Testis (tissue), 3 donors: ENCODE measurements around the gene ABHD6. TPM values are rescaled to one million over a fixed set of nuclear protein-coding genes. Genes with fewer than 3 reads are reported as not detected.

Experiments
- DNase-seq: peaks from one replicate; pipeline ENCODE4 v3.0.0-alpha.2; 2019
- H3K27ac ChIP-seq, 2 donors: fragments of 200-600 bp; sonication (generic); one replicate each; pipeline ENCODE4 v1.5.1; 2019
- H3K27me3 ChIP-seq: fragments of 200-600 bp; sonication (generic); one replicate; pipeline ENCODE4 v1.5.1; 2019
- H3K36me3 ChIP-seq: fragments of 200-600 bp; sonication (generic); one replicate; pipeline ENCODE4 v1.5.1; 2017; ENCODE audit warnings: low read depth; ENCODE audit errors: missing control alignments
- H3K4me1 ChIP-seq: fragments of 200-600 bp; sonication (generic); one replicate; pipeline ENCODE4 v1.5.1; 2019
- H3K4me3 ChIP-seq, 2 donors: fragments of 200-600 bp; sonication (generic); one replicate each; pipeline ENCODE4 v1.5.1; 2017 to 2019
- H3K9me3 ChIP-seq: fragments of 200-600 bp; sonication (generic); one replicate; pipeline ENCODE4 v1.5.1; 2017
- CTCF ChIP-seq, 3 experiments: fragments of 450-650 bp in 2 of 3; fragments of 200-600 bp in 1 of 3; sonication (generic) in 1 of 3; IDR thresholded peaks; one replicate each; pipeline ENCODE4 v1.5.1; 2016 to 2019; ENCODE audit warnings: antibody characterized with exemption in 3 of 3, mild to moderate bottlenecking in 2 of 3, moderate library complexity in 1 of 3
- POLR2A ChIP-seq: fragments of 450-650 bp; IDR thresholded peaks from one replicate; pipeline ENCODE4 v1.6.1; 2017; ENCODE audit warnings: antibody characterized with exemption, mild to moderate bottlenecking, moderate library complexity
- WGBS, 2 donors: methylation state at CpG; one replicate each; pipeline ENCODE4 v1.1.5; 2018; 5-methylcytosine and 5-hydroxymethylcytosine counted together
- intact Hi-C: fragments of 100-400 bp; cut with DNase I; formaldehyde crosslinking; loops from one replicate; pipeline ENCODE4 v1.15.1; 2023; ENCODE audit warnings: low total_unique reads
- polyA plus RNA-seq: library from polyadenylated mRNA; stranded (reverse); fragments of 350-450 nt; fragmentation: Illumina TruSeq; extraction: RNeasy Lipid Tissue Mini Kit (QIAGEN cat#74804); gene quantifications from one replicate; pipeline ENCODE4 v1.2.3, GENCODE V29; 2014; ENCODE audit warnings: low read depth, low replicate concordance; ENCODE audit not compliant: insufficient read depth
- total RNA-seq, 2 donors: library from RNA; depleted of rRNA; stranded (reverse); fragments of >200 nt; gene quantifications; one replicate each; pipeline ENCODE4 v1.2.3, GENCODE V29; 2016

ABHD6 gene
- total and polyA plus RNA-seq, 3 donors from 2014 or later, result 11.7 to 17.8 (median 12.1) TPM

GRCh38 chr3:58332575-58333188, 95.1 kb downstream of the ABHD6 start, which contains the start of gene PXK:
TSS of gene PXK (plus strand) at chr3:58332892. CDS start at chr3:58332989, 97 bp downstream.
- 0% methylated on average over 1 to 60 of the region's 79 CpGs for WGBS, 2 donors
- Histone ChIP-seq H3K27ac (peak within 1 kb of the TSS; percentile 2 to 63), H3K4me3 (peak within 1 kb of the TSS; percentile 69 to 93), H3K27me3 (no peaks in the 10 kb centered on the region), H3K9me3 (no peaks in the 10 kb centered on the region), H3K36me3 (no peaks in the 10 kb centered on the region), H3K4me1 (peaks cover 10% of the 10 kb centered on the region)
- TF ChIP-seq CTCF (IDR thresholded peaks at IDR 0.05), result peak in 1 of 3 experiments; percentile 35
- no peak for TF ChIP-seq POLR2A
- intact Hi-C loops, result loop anchor here (5.0 kb wide), 1 partner anchor 160 kb away; the partner anchor contains the start of gene KCTD6
- peak; percentile 90 for DNase-seq

GRCh38 chr3:58333206-58334012, 95.8 kb downstream of the ABHD6 start:
- 0 to 2% methylated on average over 13 to 28 of the region's 37 CpGs for WGBS, 2 donors
- Histone ChIP-seq H3K27ac (peak overlapping the region; percentile 2 to 63), H3K9me3 (no peaks in the 10 kb centered on the region), H3K36me3 (no peaks in the 10 kb centered on the region), H3K4me1 (peaks cover 10% of the 10 kb centered on the region), H3K4me3 (peak overlapping the region; percentile 69 to 93), H3K27me3 (no peaks in the 10 kb centered on the region)
- DNase-seq, result peak; percentile 61
- intact Hi-C loops, result loop anchor here (5.0 kb wide), 1 partner anchor 159 kb away; the partner anchor contains the start of gene KCTD6
- no peak for TF ChIP-seq POLR2A
- no peak for TF ChIP-seq CTCF (IDR thresholded peaks at IDR 0.05)

GRCh38 chr3:58334013-58334321, 96.4 kb downstream of the ABHD6 start:
- H3K9me3 ChIP-seq, result no peaks in the 10 kb centered on the region
- no peaks in the 10 kb centered on the region for H3K27me3 ChIP-seq
- peaks cover 10% of the 10 kb centered on the region for H3K4me1 ChIP-seq
- TF ChIP-seq POLR2A (no peak), CTCF (IDR thresholded peaks at IDR 0.05) (no peak)
- H3K4me3 ChIP-seq, result peak overlapping the region; percentile 69 to 93
- intact Hi-C loops, result loop anchor here (5.0 kb wide), 1 partner anchor 158 kb away; the partner anchor contains the start of gene KCTD6
- WGBS, 2 donors, result 14% methylated on average over 4 of the region's 4 CpGs
- no peaks in the 10 kb centered on the region for H3K36me3 ChIP-seq
- DNase-seq, result no peak
- H3K27ac ChIP-seq, result peak overlapping the region in 1 of 2 donors; percentile 63

GRCh38 chr3:58334506-58334884, 96.9 kb downstream of the ABHD6 start:
- Histone ChIP-seq H3K4me1 (peaks cover 10% of the 10 kb centered on the region), H3K27ac (no peak overlapping the region), H3K27me3 (no peaks in the 10 kb centered on the region), H3K36me3 (no peaks in the 10 kb centered on the region), H3K4me3 (no peak overlapping the region), H3K9me3 (no peaks in the 10 kb centered on the region)
- WGBS, 2 donors, result 68 to 71% methylated on average over 1 of the region's 1 CpG
- no peak for TF ChIP-seq CTCF (IDR thresholded peaks at IDR 0.05)
- TF ChIP-seq POLR2A, result no peak
- no peak for DNase-seq
- intact Hi-C loops, result loop anchor here (5.0 kb wide), 1 partner anchor 158 kb away; the partner anchor contains the start of gene KCTD6
